A549 (cell line): ENCODE results near the gene RAB3IL1.

Source experiments
- CTCF ChIP-seq: fragments of >200 bp; sonication (Bioruptor Twin); formaldehyde crosslinking; IDR thresholded peaks from 3 replicates; pipeline ENCODE4 v1.5.1; 2016
- EP300 ChIP-seq, 2 experiments: fragments of >200 bp; sonication (Bioruptor Twin); formaldehyde crosslinking; IDR thresholded peaks; 2 replicates in 1 of 2; 3 replicates in 1 of 2; pipeline ENCODE4 v1.6.1; 2016 to 2017
- KDM1A ChIP-seq: fragments of 200-600 bp; sonication (generic); IDR thresholded peaks from 2 replicates; pipeline ENCODE4 v1.6.1; 2016; ENCODE audit warnings: low read depth, mild to moderate bottlenecking
- PBX3 ChIP-seq: IDR thresholded peaks from 2 replicates; pipeline ENCODE4 v1.6.1; 2012
- POLR2A ChIP-seq: IDR thresholded peaks from 2 replicates; pipeline ENCODE4 v1.6.1; 2012; ENCODE audit warnings: mild to moderate bottlenecking, low read length
- TFCP2L1 ChIP-seq: fragments of 250-450 bp; sonication (Bioruptor Pico); IDR thresholded peaks from 2 replicates; pipeline ENCODE4 v1.5.0; 2021; ENCODE audit warnings: mild to moderate bottlenecking
- TP53 ChIP-seq: fragments of 250-450 bp; sonication (Bioruptor Pico); IDR thresholded peaks from 2 replicates; pipeline ENCODE4 v1.5.0; 2021; ENCODE audit warnings: mild to moderate bottlenecking, moderate library complexity

GRCh38 chr11:61918938-61919704 is 1.8 kb upstream of the RAB3IL1 start:
- TF ChIP-seq CTCF (no peak), TFCP2L1 (CRISPR knock-in tag) (no peak), EP300 (IDR thresholded peaks at IDR 0.05) (no peak), POLR2A (no peak), PBX3 (no peak), KDM1A (no peak), TP53 (no peak)
